HG02763 (cell line): Measurements from ENCODE around the gene RUNX1.
A peak's percentile ranks its signal among the peaks of the same experiment; 100 is the strongest.

Experiments
- ATAC-seq: cut with Tn5 transposase; IDR thresholded peaks from one replicate; pipeline ENCODE4 v1.9.1; 2021; ENCODE audit warnings: mild to moderate bottlenecking, moderate library complexity; ENCODE audit not compliant: unreplicated experiment

RUNX1 gene

GRCh38 chr21:35037384-35037765, 11.7 kb downstream of the RUNX1 start:
- ATAC-seq: no peak

- no peak for ATAC-seq
Measured at GRCh38 chr21:35036465-35037383, 12.4 kb downstream of the RUNX1 start.

GRCh38 chr21:35035581-35035980, 13.5 kb downstream of the RUNX1 start:
- ATAC-seq: no peak

- ATAC-seq: no peak
Measured at GRCh38 chr21:35035116-35035515, 14.0 kb downstream of the RUNX1 start.

GRCh38 chr21:35034203-35034926, 14.7 kb downstream of the RUNX1 start:
- ATAC-seq: no peak

- ATAC-seq: no peak
Measured at GRCh38 chr21:35032474-35033263, 16.4 kb downstream of the RUNX1 start.

- no peak for ATAC-seq
Measured at GRCh38 chr21:35028451-35028978, 20.6 kb downstream of the RUNX1 start.

- ATAC-seq: no peak
Measured at GRCh38 chr21:35027563-35028450, 21.3 kb downstream of the RUNX1 start.

GRCh38 chr21:35026617-35027562, 22.2 kb downstream of the RUNX1 start:
- peak; percentile 68 for ATAC-seq

- ATAC-seq: no peak
Measured at GRCh38 chr21:35026153-35026500, 23.0 kb downstream of the RUNX1 start.

- no peak for ATAC-seq
Measured at GRCh38 chr21:35025206-35026152, 23.6 kb downstream of the RUNX1 start.

- no peak for ATAC-seq
Measured at GRCh38 chr21:35024513-35024912, 24.6 kb downstream of the RUNX1 start.

GRCh38 chr21:35024071-35024420, 25.1 kb downstream of the RUNX1 start:
- no peak for ATAC-seq

GRCh38 chr21:35023396-35024070, 25.6 kb downstream of the RUNX1 start:
- ATAC-seq: no peak

- no peak for ATAC-seq
Measured at GRCh38 chr21:35021546-35021945, 27.6 kb downstream of the RUNX1 start.

GRCh38 chr21:35020902-35021301, 28.2 kb downstream of the RUNX1 start:
- no peak for ATAC-seq

GRCh38 chr21:35020436-35020835, 28.7 kb downstream of the RUNX1 start:
- no peak for ATAC-seq
